ENCODE data around the gene AHSP.

GRCh38 chr16:31517800-31518402 is 9.8 kb upstream of the AHSP start:
- TF ChIP-seq CTCF (IDR thresholded peaks at IDR 0.05) (no peak), EZH2 (IDR thresholded peaks at IDR 0.05; ENCODE audit: borderline replicate concordance, insufficient read depth, low read depth, low read length, poor library complexity, severe bottlenecking) (no peak)

Measured in B cell (primary cell).